Esophagus (tissue), 2 donors: Measurements from ENCODE around the gene PLPPR3. TPM values are rescaled to one million over a fixed set of nuclear protein-coding genes. Genes with fewer than 3 reads are reported as not detected.

Experiments
- H3K27ac ChIP-seq, 2 donors: one replicate each; pipeline ENCODE4 v1.5.1; 2013; ENCODE audit warnings: low read depth in 2 of 2, mild to moderate bottlenecking in 2 of 2, inconsistent platforms in 1 of 2, low read length in 1 of 2, moderate library complexity in 1 of 2
- H3K27me3 ChIP-seq, 2 donors: one replicate each; pipeline ENCODE4 v1.6.1; 2013; ENCODE audit warnings: low read length in 2 of 2, control low read depth in 1 of 2, mild to moderate bottlenecking in 1 of 2; ENCODE audit not compliant: insufficient read depth in 2 of 2, control insufficient read depth in 1 of 2
- H3K36me3 ChIP-seq, 2 donors: one replicate each; pipeline ENCODE4 v1.6.1; 2013; ENCODE audit warnings: low read length in 1 of 2; ENCODE audit not compliant: control insufficient read depth in 2 of 2, insufficient read depth in 2 of 2
- H3K4me1 ChIP-seq, 2 donors: one replicate each; pipeline ENCODE4 v1.6.1; 2013; ENCODE audit warnings: low read length in 1 of 2; ENCODE audit not compliant: control insufficient read depth in 2 of 2, insufficient read depth in 2 of 2
- H3K4me3 ChIP-seq, 2 donors: one replicate each; pipeline ENCODE4 v1.5.1; 2013; ENCODE audit warnings: low read length in 2 of 2, mild to moderate bottlenecking in 2 of 2, low read depth in 1 of 2, moderate library complexity in 1 of 2
- H3K9me3 ChIP-seq, 2 donors: one replicate each; pipeline ENCODE4 v1.6.1; 2013; ENCODE audit warnings: mild to moderate bottlenecking in 2 of 2, low read depth in 1 of 2, low read length in 1 of 2, moderate library complexity in 1 of 2; ENCODE audit not compliant: control insufficient read depth in 2 of 2, insufficient read depth in 1 of 2
- WGBS, 2 donors: extraction: QIAGEN DNeasy Blood & Tissue Kit; methylation state at CpG; one replicate each; pipeline ENCODE4 v1.1.7; 2013; 5-methylcytosine and 5-hydroxymethylcytosine counted together
- polyA plus RNA-seq, 2 donors: library from polyadenylated mRNA; stranded (reverse); fragments of 200-250 nt; gene quantifications; one replicate each; pipeline ENCODE4 v1.2.3, GENCODE V29; 2013
- donor health status: healthy with polysubstance abuse.
- donor health status: Bipolar disorder and iron deficiency.

The PLPPR3 gene
- polyA plus RNA-seq = not detected

GRCh38 chr19:821825-822503, at the start of gene PLPPR3:
Gene PLPPR3, minus strand, starts transcription at chr19:821955. Its CDS starts 396 bp downstream, at chr19:821559.
- H3K9me3 ChIP-seq = no peaks in the 10 kb centered on the region
- H3K36me3 ChIP-seq = no peaks in the 10 kb centered on the region
- peak within 1 kb of the TSS in 1 of 2 donors; percentile 5 for H3K4me3 ChIP-seq
- no peak within 1 kb of the TSS for H3K27ac ChIP-seq
- H3K4me1 ChIP-seq = no peaks in the 10 kb centered on the region
- H3K27me3 ChIP-seq = peaks cover 0 to 15% of the 10 kb centered on the region in 2 donors
- WGBS, 2 donors = 1 to 3% methylated on average over 27 to 86 of the region's 86 CpGs

- peak overlapping the region in 1 of 2 donors; percentile 16 for H3K27ac ChIP-seq
- WGBS, 2 donors = 81 to 83% methylated on average over 28 of the region's 28 CpGs
- peaks cover 0 to 38% of the 10 kb centered on the region in 2 donors for H3K36me3 ChIP-seq
Measured at GRCh38 chr19:870963-871401, 49.2 kb upstream of the PLPPR3 start.

GRCh38 chr19:870314-870713, 48.6 kb upstream of the PLPPR3 start:
- H3K27ac ChIP-seq = peak overlapping the region in 1 of 2 donors; percentile 18
- peaks cover 3 to 21% of the 10 kb centered on the region in 2 donors for H3K4me1 ChIP-seq

More at GRCh38 chr19:870963-871401, 49.2 kb upstream of the PLPPR3 start:
- Histone ChIP-seq H3K27me3 (no peaks in the 10 kb centered on the region), H3K4me1 (peaks cover 3 to 21% of the 10 kb centered on the region in 2 donors), H3K9me3 (no peaks in the 10 kb centered on the region), H3K4me3 (no peak overlapping the region)

GRCh38 chr19:869245-870177, 47.8 kb upstream of the PLPPR3 start:
- Histone ChIP-seq H3K4me1 (peaks cover 3 to 21% of the 10 kb centered on the region in 2 donors), H3K36me3 (peaks cover 0 to 34% of the 10 kb centered on the region in 2 donors), H3K9me3 (no peaks in the 10 kb centered on the region), H3K27ac (peak overlapping the region; percentile 77 to 86), H3K4me3 (no peak overlapping the region), H3K27me3 (no peaks in the 10 kb centered on the region)
- 51 to 62% methylated on average over 29 of the region's 29 CpGs for WGBS, 2 donors

More at GRCh38 chr19:870314-870713, 48.6 kb upstream of the PLPPR3 start:
- H3K27me3 ChIP-seq = no peaks in the 10 kb centered on the region
- no peaks in the 10 kb centered on the region for H3K9me3 ChIP-seq
- H3K36me3 ChIP-seq = peaks cover 0 to 36% of the 10 kb centered on the region in 2 donors
- 83 to 88% methylated on average over 8 of the region's 8 CpGs for WGBS, 2 donors
- H3K4me3 ChIP-seq = no peak overlapping the region

- no peaks in the 10 kb centered on the region for H3K27me3 ChIP-seq
- H3K9me3 ChIP-seq = no peaks in the 10 kb centered on the region
- peaks cover 0 to 33% of the 10 kb centered on the region in 2 donors for H3K36me3 ChIP-seq
- H3K27ac ChIP-seq = peak overlapping the region; percentile 77 to 86
- no peak overlapping the region for H3K4me3 ChIP-seq
- WGBS, 2 donors = 86 to 91% methylated on average over 31 to 34 of the region's 34 CpGs
- H3K4me1 ChIP-seq = peaks cover 3 to 21% of the 10 kb centered on the region in 2 donors
Measured at GRCh38 chr19:868458-869244, 46.9 kb upstream of the PLPPR3 start.

GRCh38 chr19:867855-868457, 46.2 kb upstream of the PLPPR3 start:
- H3K27me3 ChIP-seq = no peaks in the 10 kb centered on the region
- peaks cover 0 to 29% of the 10 kb centered on the region in 2 donors for H3K36me3 ChIP-seq
- no peaks in the 10 kb centered on the region for H3K9me3 ChIP-seq
- no peak overlapping the region for H3K27ac ChIP-seq
- H3K4me3 ChIP-seq = no peak overlapping the region
- H3K4me1 ChIP-seq = peaks cover 3 to 21% of the 10 kb centered on the region in 2 donors
- WGBS, 2 donors = 93 to 94% methylated on average over 39 of the region's 39 CpGs

- H3K9me3 ChIP-seq = no peaks in the 10 kb centered on the region
Measured at GRCh38 chr19:867301-867793, 45.6 kb upstream of the PLPPR3 start.

GRCh38 chr19:866769-867300, 45.1 kb upstream of the PLPPR3 start:
- Histone ChIP-seq H3K27ac (no peak overlapping the region), H3K4me3 (no peak overlapping the region), H3K27me3 (no peaks in the 10 kb centered on the region), H3K4me1 (peaks cover 3 to 19% of the 10 kb centered on the region in 2 donors), H3K9me3 (no peaks in the 10 kb centered on the region), H3K36me3 (peaks cover 0 to 29% of the 10 kb centered on the region in 2 donors)
- WGBS, 2 donors = 83 to 86% methylated on average over 35 to 38 of the region's 38 CpGs

More at GRCh38 chr19:867301-867793, 45.6 kb upstream of the PLPPR3 start:
- no peak overlapping the region for H3K27ac ChIP-seq
- H3K36me3 ChIP-seq = peaks cover 0 to 29% of the 10 kb centered on the region in 2 donors
- 75 to 78% methylated on average over 15 to 16 of the region's 16 CpGs for WGBS, 2 donors
- H3K27me3 ChIP-seq = no peaks in the 10 kb centered on the region
- no peak overlapping the region for H3K4me3 ChIP-seq
- H3K4me1 ChIP-seq = peaks cover 3 to 21% of the 10 kb centered on the region in 2 donors
